Activated naive CD4-positive, alpha-beta T cell treated with Interleukin-2 at 50 U/mL for 16 hours (primary cell): ENCODE data around the gene DYNC1I2.
"Not testable (repeated sequence)": the region's sequence is repeated elsewhere in the genome, so short reads cannot be mapped to it uniquely, and the experiment has no call there.

Source experiments
- DNase-seq: peaks from one replicate; pipeline ENCODE4 v3.0.0-alpha.2; 2020

DYNC1I2 gene

GRCh38 chr2:171719660-171720059 is 32.4 kb downstream of the DYNC1I2 start:
- no peak for DNase-seq

GRCh38 chr2:171723716-171724683 is 36.7 kb downstream of the DYNC1I2 start:
- no peak for DNase-seq

- no peak for DNase-seq
Measured at GRCh38 chr2:171726847-171727450, 39.7 kb downstream of the DYNC1I2 start.

- DNase-seq: no peak
Measured at GRCh38 chr2:171728989-171729951, 42.0 kb downstream of the DYNC1I2 start.

GRCh38 chr2:171729952-171730317 is 42.7 kb downstream of the DYNC1I2 start:
- DNase-seq: no peak

- DNase-seq: no peak
Measured at GRCh38 chr2:171735991-171736710, 48.9 kb downstream of the DYNC1I2 start.

GRCh38 chr2:171741189-171741588 is 53.9 kb downstream of the DYNC1I2 start:
- no peak for DNase-seq

- no peak for DNase-seq
Measured at GRCh38 chr2:171742760-171743159, 55.5 kb downstream of the DYNC1I2 start.

GRCh38 chr2:171745141-171745540 is 57.9 kb downstream of the DYNC1I2 start:
- no peak for DNase-seq

- DNase-seq: no peak
Measured at GRCh38 chr2:171745806-171746205, 58.5 kb downstream of the DYNC1I2 start.

GRCh38 chr2:171747371-171747770 is 60.1 kb downstream of the DYNC1I2 start:
- DNase-seq: no peak

- no peak for DNase-seq
Measured at GRCh38 chr2:171754254-171754939, 67.1 kb downstream of the DYNC1I2 start.

- not testable (repeated sequence) for DNase-seq
Measured at GRCh38 chr2:171758762-171759161, 71.5 kb downstream of the DYNC1I2 start.

- DNase-seq: not testable (repeated sequence)
Measured at GRCh38 chr2:171761176-171761575, 73.9 kb downstream of the DYNC1I2 start.

- DNase-seq: no peak
Measured at GRCh38 chr2:171762879-171763573, 75.8 kb downstream of the DYNC1I2 start.

- DNase-seq: no peak
Measured at GRCh38 chr2:171763602-171764001, 76.3 kb downstream of the DYNC1I2 start.

GRCh38 chr2:171771463-171771862 is 84.2 kb downstream of the DYNC1I2 start:
- DNase-seq: no peak

- DNase-seq: no peak
Measured at GRCh38 chr2:171772373-171772772, 85.1 kb downstream of the DYNC1I2 start.

- DNase-seq: not testable (repeated sequence)
Measured at GRCh38 chr2:171774581-171774980, 87.3 kb downstream of the DYNC1I2 start.

GRCh38 chr2:171778515-171778914 is 91.2 kb downstream of the DYNC1I2 start:
- DNase-seq: no peak

GRCh38 chr2:171785450-171785849 is 98.2 kb downstream of the DYNC1I2 start:
- DNase-seq: no peak
